NT2/D1 (cell line): ENCODE data around the gene CNOT8.

Source experiments
- DNase-seq: peaks from one replicate; pipeline ENCODE4 v3.0.0-alpha.2; 2011; ENCODE audit warnings: low read depth, low spot score
- H3K27me3 ChIP-seq: 2 replicates; pipeline ENCODE4 v1.6.0; 2011; ENCODE audit warnings: mild to moderate bottlenecking; ENCODE audit not compliant: insufficient read length, insufficient read depth
- H3K36me3 ChIP-seq: 2 replicates; pipeline ENCODE4 v1.6.1; 2011; ENCODE audit warnings: mild to moderate bottlenecking, low read length, mixed read lengths; ENCODE audit not compliant: insufficient read depth, insufficient read length
- H3K4me1 ChIP-seq: 2 replicates; pipeline ENCODE4 v1.5.1; 2011; ENCODE audit not compliant: insufficient read depth, insufficient read length
- H3K4me3 ChIP-seq: 2 replicates; pipeline ENCODE4 v1.5.1; 2011; ENCODE audit warnings: low read depth; ENCODE audit not compliant: insufficient read length
- H3K9ac ChIP-seq: 2 replicates; pipeline ENCODE4 v1.6.0; 2011; ENCODE audit warnings: low read depth; ENCODE audit not compliant: insufficient read length
- H3K9me3 ChIP-seq: 2 replicates; pipeline ENCODE4 v1.5.1; 2011; ENCODE audit warnings: mild to moderate bottlenecking, low read length; ENCODE audit not compliant: insufficient read depth
- SUZ12 ChIP-seq: IDR thresholded peaks from 2 replicates; pipeline ENCODE4 v1.6.1; 2011; ENCODE audit not compliant: insufficient read length, insufficient read depth; ENCODE audit errors: extremely low read depth
- YY1 ChIP-seq: IDR thresholded peaks from 2 replicates; pipeline ENCODE4 v1.6.1; 2011; ENCODE audit not compliant: insufficient read length, insufficient read depth
- ZNF274 ChIP-seq: IDR thresholded peaks from 2 replicates; pipeline ENCODE4 v1.6.1; 2011; ENCODE audit warnings: mild to moderate bottlenecking, low read depth, low read length

CNOT8 gene

GRCh38 chr5:154916874-154917273 lies 58.4 kb downstream of the CNOT8 start:
- H3K4me1 ChIP-seq: no peaks in the 10 kb centered on the region
- peaks cover 67% of the 10 kb centered on the region for H3K36me3 ChIP-seq
- no peak overlapping the region for H3K4me3 ChIP-seq
- TF ChIP-seq YY1: no peak
- no peak for TF ChIP-seq SUZ12
- no peak for TF ChIP-seq ZNF274
- H3K9me3 ChIP-seq: no peaks in the 10 kb centered on the region
- DNase-seq: no peak
- no peak overlapping the region for H3K9ac ChIP-seq
- no peaks in the 10 kb centered on the region for H3K27me3 ChIP-seq

GRCh38 chr5:154917757-154918156 lies 59.3 kb downstream of the CNOT8 start:
- Histone ChIP-seq H3K36me3 (peaks cover 62% of the 10 kb centered on the region), H3K4me1 (no peaks in the 10 kb centered on the region)

GRCh38 chr5:154923441-154924430 lies 65.3 kb downstream of the CNOT8 start:
- no peak overlapping the region for H3K4me3 ChIP-seq
- DNase-seq: no peak
- no peaks in the 10 kb centered on the region for H3K9me3 ChIP-seq
- no peak overlapping the region for H3K9ac ChIP-seq
- peaks cover 67% of the 10 kb centered on the region for H3K36me3 ChIP-seq
- H3K4me1 ChIP-seq: no peaks in the 10 kb centered on the region
- no peaks in the 10 kb centered on the region for H3K27me3 ChIP-seq
- no peak for TF ChIP-seq SUZ12
- no peak for TF ChIP-seq YY1
- TF ChIP-seq ZNF274: no peak

More at GRCh38 chr5:154917757-154918156, 59.3 kb downstream of the CNOT8 start:
- H3K27me3 ChIP-seq: no peaks in the 10 kb centered on the region
- DNase-seq: no peak
- no peak overlapping the region for H3K4me3 ChIP-seq
- H3K9me3 ChIP-seq: no peaks in the 10 kb centered on the region
- no peak overlapping the region for H3K9ac ChIP-seq
- TF ChIP-seq YY1 (no peak), SUZ12 (no peak), ZNF274 (no peak)
